SK-N-SH (cell line): ENCODE results near the gene STPG1. TPM values are rescaled to one million over a fixed set of nuclear protein-coding genes. Genes with fewer than 3 reads are reported as not detected.

Experiments
- CTCF ChIA-PET: fragments of 300-600, 350-600 bp; formaldehyde crosslinking; extraction: SDS; loops from one replicate; lab custom pipeline; 2021; lab: Yijun Ruan, JAX
- POLR2A ChIA-PET: fragments of 350-600 bp; sonication (Branson Sonifier 250); formaldehyde crosslinking; extraction: SDS; loops from one replicate; lab custom pipeline; 2020; ENCODE audit warnings: antibody characterized with exemption, inconsistent platforms; lab: Yijun Ruan, JAX
- DNase-seq: peaks from one replicate; pipeline ENCODE4 v3.0.0; 2012
- H2AFZ ChIP-seq: fragments of 200-600 bp; sonication (generic); 2 replicates; pipeline ENCODE4 v1.8.1; 2016; ENCODE audit warnings: antibody characterized with exemption, mild to moderate bottlenecking, low read depth
- H3F3A ChIP-seq: fragments of 200-600 bp; sonication (generic); replicated peaks from 2 replicates; pipeline ENCODE3; 2016; ENCODE audit warnings: antibody characterized with exemption, mild to moderate bottlenecking; ENCODE audit not compliant: insufficient read depth
- H3K27ac ChIP-seq, 2 experiments: fragments of 200-500 bp in 1 of 2; fragments of 200-600 bp in 1 of 2; sonication (Bioruptor generic) in 1 of 2; sonication (generic), shearing (Covaris generic) in 1 of 2; 2 replicates each; pipeline versions ENCODE4 v1.5.1 to v1.6.1; 2014 to 2016; ENCODE audit warnings: low read depth in 2 of 2, inconsistent platforms in 1 of 2, low read length in 1 of 2, mild to moderate bottlenecking in 1 of 2, mixed read lengths in 1 of 2
- H3K27me3 ChIP-seq: fragments of 200-600 bp; sonication (generic), shearing (Covaris generic); 2 replicates; pipeline ENCODE4 v1.6.1; 2016; ENCODE audit warnings: mixed run types; ENCODE audit not compliant: insufficient read depth
- H3K36me3 ChIP-seq, 2 experiments: fragments of 200-500 bp in 1 of 2; fragments of 200-600 bp in 1 of 2; sonication (Bioruptor generic) in 1 of 2; sonication (generic) in 1 of 2; replicated peaks in 1 of 2; 2 replicates each; pipeline versions ENCODE3 to v1.5.1; 2014 to 2016; ENCODE audit warnings: low read length in 1 of 2, mild to moderate bottlenecking in 1 of 2; ENCODE audit not compliant: insufficient read depth in 2 of 2, control insufficient read depth in 1 of 2
- H3K4me1 ChIP-seq, 2 experiments: fragments of 200-500 bp in 1 of 2; fragments of 200-600 bp in 1 of 2; sonication (Bioruptor generic) in 1 of 2; sonication (generic), shearing (Covaris generic) in 1 of 2; 2 replicates each; pipeline versions ENCODE4 v1.5.1 to v1.6.1; 2014 to 2016; ENCODE audit warnings: low read depth in 1 of 2, low read length in 1 of 2, mixed run types in 1 of 2; ENCODE audit not compliant: insufficient read depth in 2 of 2, control insufficient read depth in 1 of 2
- H3K4me2 ChIP-seq: fragments of 200-600 bp; sonication (generic), shearing (Covaris generic); 2 replicates; pipeline ENCODE4 v1.6.1; 2017; ENCODE audit warnings: mixed run types
- H3K4me3 ChIP-seq, 2 experiments: fragments of 200-500 bp in 1 of 2; fragments of 200-600 bp in 1 of 2; sonication (Bioruptor generic) in 1 of 2; sonication (generic), shearing (Covaris generic) in 1 of 2; 2 replicates each; pipeline versions ENCODE4 v1.5.1 to v1.8.1; 2014 to 2016; ENCODE audit warnings: low read depth in 2 of 2, inconsistent platforms in 1 of 2, low read length in 1 of 2, mild to moderate bottlenecking in 1 of 2, mixed read lengths in 1 of 2, moderate library complexity in 1 of 2
- H3K79me2 ChIP-seq: fragments of 200-600 bp; sonication (generic); 2 replicates; pipeline ENCODE4 v1.8.1; 2017; ENCODE audit warnings: mild to moderate bottlenecking; ENCODE audit not compliant: insufficient read depth
- H3K9ac ChIP-seq: fragments of 200-600 bp; sonication (generic); 2 replicates; pipeline ENCODE4 v1.6.1; 2017; ENCODE audit warnings: mixed run types
- H3K9me2 ChIP-seq: fragments of 200-600 bp; sonication (generic); 2 replicates; pipeline ENCODE4 v1.6.1; 2017; ENCODE audit warnings: mixed run types
- H3K9me3 ChIP-seq: fragments of 200-600 bp; sonication (generic); 2 replicates; pipeline ENCODE4 v1.6.1; 2017; ENCODE audit warnings: mixed run types, mild to moderate bottlenecking, moderate library complexity
- H4K20me1 ChIP-seq: fragments of 200-600 bp; sonication (generic); 2 replicates; pipeline ENCODE4 v1.6.1; 2017; ENCODE audit warnings: mild to moderate bottlenecking, mixed run types; ENCODE audit not compliant: insufficient read depth
- ELF1 ChIP-seq: IDR thresholded peaks from 2 replicates; pipeline ENCODE4 v1.4.0; 2012
- FOSL2 ChIP-seq: IDR thresholded peaks from 2 replicates; pipeline ENCODE4 v1.4.0; 2012; ENCODE audit warnings: low read depth, mild to moderate bottlenecking, moderate library complexity, borderline replicate concordance
- GABPA ChIP-seq: IDR thresholded peaks from 2 replicates; pipeline ENCODE4 v1.4.0; 2012; ENCODE audit warnings: low read depth, mild to moderate bottlenecking
- GATA2 ChIP-seq: sonication (generic); formaldehyde crosslinking; IDR thresholded peaks from 2 replicates; pipeline ENCODE4 v1.5.0; 2020; ENCODE audit warnings: mild to moderate bottlenecking, missing genetic modification reagents
- MAX ChIP-seq: IDR thresholded peaks from 2 replicates; pipeline ENCODE4 v1.4.0; 2012; ENCODE audit warnings: low read depth
- MEF2A ChIP-seq: IDR thresholded peaks from 2 replicates; pipeline ENCODE4 v1.4.0; 2012; ENCODE audit warnings: low read depth, borderline replicate concordance
- NFIC ChIP-seq: IDR thresholded peaks from 2 replicates; pipeline ENCODE4 v1.4.0; 2012; ENCODE audit warnings: borderline replicate concordance
- POLR2AphosphoS5 ChIP-seq: IDR thresholded peaks from 2 replicates; pipeline ENCODE4 v1.6.1; 2012; ENCODE audit warnings: low read depth, low read length
- RXRA ChIP-seq: IDR thresholded peaks from 2 replicates; pipeline ENCODE4 v1.4.0; 2012; ENCODE audit warnings: low read depth, mild to moderate bottlenecking, borderline replicate concordance
- TAF1 ChIP-seq: IDR thresholded peaks from 2 replicates; pipeline ENCODE4 v1.6.1; 2012; ENCODE audit warnings: low read depth, mild to moderate bottlenecking, low read length, moderate library complexity, borderline replicate concordance
- USF1 ChIP-seq: IDR thresholded peaks from 2 replicates; pipeline ENCODE4 v1.4.0; 2012; ENCODE audit warnings: low read depth, borderline replicate concordance
- USF2 ChIP-seq: fragments of 150-350 bp; IDR thresholded peaks from 2 replicates; pipeline ENCODE4 v1.6.1; 2017; ENCODE audit warnings: antibody characterized with exemption, low read length, low read depth, borderline replicate concordance
- WGBS: methylation state at CpG from one replicate; pipeline ENCODE4 v1.1.6; 2017; ENCODE audit warnings: low lambda C conversion rate; 5-methylcytosine and 5-hydroxymethylcytosine counted together
- polyA plus RNA-seq, 3 experiments: library from polyadenylated mRNA; depleted of rRNA; stranded (reverse); fragments of >200 nt; gene quantifications; 2 replicates each; pipeline ENCODE4 v1.2.3, GENCODE V29; 2012

The STPG1 gene
- polyA plus RNA-seq, 1 of the 3 experiments (the other 2 are of a cell fraction): 8.7 TPM

- no peak for TF ChIP-seq RXRA
- TF ChIP-seq NFIC: no peak
- no peak for TF ChIP-seq USF1
- no peak for TF ChIP-seq ELF1
- TF ChIP-seq POLR2AphosphoS5: no peak
Measured at GRCh38 chr1:24412408-24412807, 1.2 kb downstream of the STPG1 start (continued).

GRCh38 chr1:24411963-24412362 is 1.6 kb downstream of the STPG1 start:
- Histone ChIP-seq H3F3A (peaks cover 25% of the 10 kb centered on the region), H3K27ac (peak overlapping the region in 1 of 2 experiments; percentile 54; a peak in 2 of 4 replicates), H3K27me3 (no peaks in the 10 kb centered on the region), H4K20me1 (no peaks in the 10 kb centered on the region), H3K4me1 (peaks cover 15 to 18% of the 10 kb centered on the region in 2 experiments), H3K4me2 (0 out of 2 replicates have a peak overlapping the region, but pooled peaks have one; percentile 93), H3K79me2 (peaks cover 47% of the 10 kb centered on the region), H2AFZ (no peak overlapping the region), H3K36me3 (peaks cover 0 to 6% of the 10 kb centered on the region in 2 experiments), H3K4me3 (no peak overlapping the region), H3K9me2 (no peaks in the 10 kb centered on the region), H3K9me3 (peaks cover 9% of the 10 kb centered on the region; the same call in 1 of the 2 replicates), H3K9ac (no peak overlapping the region)
- whole genome bisulfite sequencing: 76% methylated on average over 6 of the region's 6 CpGs
- POLR2A ChIA-PET: no interaction called here
- CTCF ChIA-PET: interaction anchor here (0.9 to 5.6 kb wide), 3 partner anchors 20 to 213 kb away, joined by 5 to 39 read pairs (median 10); no protein-coding TSS in a partner anchor
- TF ChIP-seq ELF1 (no peak), FOSL2 (0 out of 2 replicates have a peak, but pooled peaks have one; percentile 10)
- no peak for DNase-seq

- Histone ChIP-seq H3K9me3 (peaks cover 9% of the 10 kb centered on the region; the same call in 1 of the 2 replicates), H3K9ac (no peak overlapping the region), H3K36me3 (peaks cover 0 to 6% of the 10 kb centered on the region in 2 experiments), H3K4me1 (peaks cover 7 to 13% of the 10 kb centered on the region in 2 experiments; a peak in 3 of 4 replicates), H3K79me2 (peaks cover 37% of the 10 kb centered on the region), H3K27ac (peak overlapping the region in 1 of 2 experiments; percentile 68; a peak in 1 of 4 replicates), H3K9me2 (no peaks in the 10 kb centered on the region), H4K20me1 (no peaks in the 10 kb centered on the region), H3K4me2 (no peak overlapping the region), H3F3A (peaks cover 19% of the 10 kb centered on the region), H2AFZ (no peak overlapping the region), H3K4me3 (no peak overlapping the region), H3K27me3 (no peaks in the 10 kb centered on the region)
- WGBS: 96% methylated on average over 4 of the region's 7 CpGs
- no peak for DNase-seq
- no peak for TF ChIP-seq NFIC
- no peak for TF ChIP-seq POLR2AphosphoS5
- TF ChIP-seq TAF1: no peak
- no peak for TF ChIP-seq USF1
- TF ChIP-seq USF2: no peak
- TF ChIP-seq GATA2: no peak
- no peak for TF ChIP-seq MEF2A
- TF ChIP-seq MAX: no peak
- TF ChIP-seq GABPA: no peak
- CTCF ChIA-PET: interaction anchor here (0.9 to 5.6 kb wide), 4 partner anchors 19 to 209 kb away, joined by 3 to 39 read pairs (median 5); no protein-coding TSS in a partner anchor
- POLR2A ChIA-PET: no interaction called here
Measured at GRCh38 chr1:24410750-24411149, 2.8 kb downstream of the STPG1 start.
